Loucy (cell line): ENCODE measurements around the gene CD151.

Experiments used
- EZH2phosphoT487 ChIP-seq: fragments of 200-600 bp; IDR thresholded peaks from 2 replicates; pipeline ENCODE4 v1.6.1; 2018; ENCODE audit warnings: antibody characterized with exemption, mild to moderate bottlenecking, moderate library complexity, borderline replicate concordance
- TF ChIP-seq, protein P1 (sequence below): fragments of 200-600 bp; sonication (generic); conservative IDR thresholded peaks from 2 replicates; pipeline ENCODE4 v1.5.1; 2014; ENCODE audit warnings: mild to moderate bottlenecking, antibody characterized with exemption, low read length

DNA sequence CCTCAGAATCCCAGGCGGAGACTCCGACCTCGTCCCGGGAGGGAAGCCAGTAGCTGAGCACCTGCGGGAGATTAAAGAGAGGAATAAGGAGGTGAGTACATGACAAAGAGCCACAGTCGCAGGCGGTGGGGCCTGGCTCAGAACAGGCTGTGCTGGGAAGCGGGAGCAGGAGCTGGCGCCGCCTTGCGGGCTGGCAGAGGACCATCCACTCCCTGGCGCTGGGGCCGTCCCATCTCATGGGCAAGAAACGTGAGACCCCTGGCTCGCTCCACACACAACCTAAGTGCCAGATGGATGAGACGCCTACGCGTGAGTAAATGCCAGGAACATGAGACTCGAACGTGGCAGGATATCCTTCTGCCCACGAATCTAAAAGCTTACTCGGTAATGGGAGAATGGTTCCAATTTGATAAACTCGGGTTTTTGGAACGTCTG, 49.2 kb upstream of the CD151 start:
- TF ChIP-seq, protein P1, sequence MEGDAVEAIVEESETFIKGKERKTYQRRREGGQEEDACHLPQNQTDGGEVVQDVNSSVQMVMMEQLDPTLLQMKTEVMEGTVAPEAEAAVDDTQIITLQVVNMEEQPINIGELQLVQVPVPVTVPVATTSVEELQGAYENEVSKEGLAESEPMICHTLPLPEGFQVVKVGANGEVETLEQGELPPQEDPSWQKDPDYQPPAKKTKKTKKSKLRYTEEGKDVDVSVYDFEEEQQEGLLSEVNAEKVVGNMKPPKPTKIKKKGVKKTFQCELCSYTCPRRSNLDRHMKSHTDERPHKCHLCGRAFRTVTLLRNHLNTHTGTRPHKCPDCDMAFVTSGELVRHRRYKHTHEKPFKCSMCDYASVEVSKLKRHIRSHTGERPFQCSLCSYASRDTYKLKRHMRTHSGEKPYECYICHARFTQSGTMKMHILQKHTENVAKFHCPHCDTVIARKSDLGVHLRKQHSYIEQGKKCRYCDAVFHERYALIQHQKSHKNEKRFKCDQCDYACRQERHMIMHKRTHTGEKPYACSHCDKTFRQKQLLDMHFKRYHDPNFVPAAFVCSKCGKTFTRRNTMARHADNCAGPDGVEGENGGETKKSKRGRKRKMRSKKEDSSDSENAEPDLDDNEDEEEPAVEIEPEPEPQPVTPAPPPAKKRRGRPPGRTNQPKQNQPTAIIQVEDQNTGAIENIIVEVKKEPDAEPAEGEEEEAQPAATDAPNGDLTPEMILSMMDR, result no peak
- no peak for TF ChIP-seq EZH2phosphoT487
